ENCODE results near the gene PHC1.

Gene PHC1

GRCh38 chr12:8949342-8950220 is 35.3 kb downstream of the PHC1 start, which contains the start of gene M6PR:
Gene M6PR (minus strand): TSS chr12:8949645. CDS start chr12:8946404, 3,241 bp downstream.
- DNase-seq (ENCODE audit: low read depth in 3 of 3) = peak; percentile 76 to 78 (median 77)

GRCh38 chr12:8950221-8950527 is 35.9 kb downstream of the PHC1 start:
- no peak for DNase-seq (ENCODE audit: low read depth in 3 of 3)

GRCh38 chr12:8950702-8951478 is 36.6 kb downstream of the PHC1 start:
- DNase-seq (ENCODE audit: low read depth in 3 of 3) = no peak

GRCh38 chr12:8951744-8952143 is 37.4 kb downstream of the PHC1 start:
- DNase-seq (ENCODE audit: low read depth in 3 of 3) = no peak

GRCh38 chr12:8953773-8954402 is 39.6 kb downstream of the PHC1 start:
- peak in 1 of 3 experiments; percentile 38 for DNase-seq (ENCODE audit: low read depth in 3 of 3)

GRCh38 chr12:8956073-8956472 is 41.8 kb downstream of the PHC1 start:
- no peak for DNase-seq (ENCODE audit: low read depth in 3 of 3)

GRCh38 chr12:8956772-8957171 is 42.5 kb downstream of the PHC1 start:
- DNase-seq (ENCODE audit: low read depth in 3 of 3) = no peak

GRCh38 chr12:8957561-8957960 is 43.3 kb downstream of the PHC1 start:
- no peak for DNase-seq (ENCODE audit: low read depth in 3 of 3)

- DNase-seq (ENCODE audit: low read depth in 3 of 3) = no peak
These were observed 43.8 kb downstream of the PHC1 start for GRCh38 chr12:8958066-8958465.

GRCh38 chr12:8960176-8960575 is 45.9 kb downstream of the PHC1 start:
- no peak for DNase-seq (ENCODE audit: low read depth in 3 of 3)

- no peak for DNase-seq (ENCODE audit: low read depth in 3 of 3)
These were observed 54.5 kb downstream of the PHC1 start for GRCh38 chr12:8968761-8969160.

- no peak for DNase-seq (ENCODE audit: low read depth in 3 of 3)
These were observed 55.6 kb downstream of the PHC1 start for GRCh38 chr12:8969861-8970411.

- no peak for DNase-seq (ENCODE audit: low read depth in 3 of 3)
These were observed 56.1 kb downstream of the PHC1 start for GRCh38 chr12:8970432-8970831.

GRCh38 chr12:8980137-8980536 is 65.8 kb downstream of the PHC1 start:
- DNase-seq (ENCODE audit: low read depth in 3 of 3) = no peak

- no peak for DNase-seq (ENCODE audit: low read depth in 3 of 3)
These were observed 71.0 kb downstream of the PHC1 start for GRCh38 chr12:8985213-8985754.

GRCh38 chr12:8987163-8987562 is 72.9 kb downstream of the PHC1 start:
- DNase-seq (ENCODE audit: low read depth in 3 of 3) = no peak

GRCh38 chr12:8987685-8988084 is 73.4 kb downstream of the PHC1 start:
- DNase-seq (ENCODE audit: low read depth in 3 of 3) = no peak

- DNase-seq (ENCODE audit: low read depth in 3 of 3) = no peak
These were observed 75.1 kb downstream of the PHC1 start, which contains the start of gene KLRG1 for GRCh38 chr12:8989413-8989812. Gene KLRG1 (plus strand): TSS chr12:8989546. CDS start chr12:8989636, 90 bp downstream.

All from stimulated activated CD4-positive, alpha-beta T cell treated with anti-CD3 and anti-CD28 coated beads, TNF-alpha, amount 100 ng/mL, for 4 hours (primary cell).